ENCODE data around the gene SV2C.

GRCh38 chr5:76177978-76178377 is 94.8 kb downstream of the SV2C start:
- TF ChIP-seq CTCF (IDR thresholded peaks at IDR 0.05; ENCODE audit: insufficient read depth, low read length, poor library complexity, severe bottlenecking) (no peak), EZH2phosphoT487 (conservative IDR thresholded peaks at IDR 0.05; ENCODE audit: low read length) (no peak)

All from SU-DHL-6 (cell line).